ENCODE data around the gene ATP11B.

GRCh38 chr3:182948305-182948704 is 155.0 kb downstream of the ATP11B start:
- TF ChIP-seq POLR2A (IDR thresholded peaks at IDR 0.05), result no peak
- TF ChIP-seq, protein P1, sequence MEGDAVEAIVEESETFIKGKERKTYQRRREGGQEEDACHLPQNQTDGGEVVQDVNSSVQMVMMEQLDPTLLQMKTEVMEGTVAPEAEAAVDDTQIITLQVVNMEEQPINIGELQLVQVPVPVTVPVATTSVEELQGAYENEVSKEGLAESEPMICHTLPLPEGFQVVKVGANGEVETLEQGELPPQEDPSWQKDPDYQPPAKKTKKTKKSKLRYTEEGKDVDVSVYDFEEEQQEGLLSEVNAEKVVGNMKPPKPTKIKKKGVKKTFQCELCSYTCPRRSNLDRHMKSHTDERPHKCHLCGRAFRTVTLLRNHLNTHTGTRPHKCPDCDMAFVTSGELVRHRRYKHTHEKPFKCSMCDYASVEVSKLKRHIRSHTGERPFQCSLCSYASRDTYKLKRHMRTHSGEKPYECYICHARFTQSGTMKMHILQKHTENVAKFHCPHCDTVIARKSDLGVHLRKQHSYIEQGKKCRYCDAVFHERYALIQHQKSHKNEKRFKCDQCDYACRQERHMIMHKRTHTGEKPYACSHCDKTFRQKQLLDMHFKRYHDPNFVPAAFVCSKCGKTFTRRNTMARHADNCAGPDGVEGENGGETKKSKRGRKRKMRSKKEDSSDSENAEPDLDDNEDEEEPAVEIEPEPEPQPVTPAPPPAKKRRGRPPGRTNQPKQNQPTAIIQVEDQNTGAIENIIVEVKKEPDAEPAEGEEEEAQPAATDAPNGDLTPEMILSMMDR (IDR thresholded peaks at IDR 0.05), result no peak
- no peak for TF ChIP-seq EP300 (IDR thresholded peaks at IDR 0.05)
